ENCODE measurements around the gene TNFRSF14.

TNFRSF14 gene

DNA sequence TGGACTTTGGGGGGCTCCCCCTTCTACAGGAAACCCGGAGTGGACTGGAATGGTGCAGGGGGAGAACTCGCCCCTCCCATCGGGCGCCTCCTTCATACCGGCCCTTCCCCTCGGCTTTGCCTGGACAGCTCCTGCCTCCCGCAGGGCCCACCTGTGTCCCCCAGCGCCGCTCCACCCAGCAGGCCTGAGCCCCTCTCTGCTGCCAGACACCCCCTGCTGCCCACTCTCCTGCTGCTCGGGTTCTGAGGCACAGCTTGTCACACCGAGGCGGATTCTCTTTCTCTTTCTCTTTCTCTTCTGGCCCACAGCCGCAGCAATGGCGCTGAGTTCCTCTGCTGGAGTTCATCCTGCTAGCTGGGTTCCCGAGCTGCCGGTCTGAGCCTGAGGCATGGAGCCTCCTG, at the start of gene TNFRSF14:
Gene TNFRSF14, plus strand, starts transcription at position 95 of the 401 bp plus-strand sequence. Its CDS starts 294 bp downstream, at position 389.
- DNase-seq, result no peak

DNA sequence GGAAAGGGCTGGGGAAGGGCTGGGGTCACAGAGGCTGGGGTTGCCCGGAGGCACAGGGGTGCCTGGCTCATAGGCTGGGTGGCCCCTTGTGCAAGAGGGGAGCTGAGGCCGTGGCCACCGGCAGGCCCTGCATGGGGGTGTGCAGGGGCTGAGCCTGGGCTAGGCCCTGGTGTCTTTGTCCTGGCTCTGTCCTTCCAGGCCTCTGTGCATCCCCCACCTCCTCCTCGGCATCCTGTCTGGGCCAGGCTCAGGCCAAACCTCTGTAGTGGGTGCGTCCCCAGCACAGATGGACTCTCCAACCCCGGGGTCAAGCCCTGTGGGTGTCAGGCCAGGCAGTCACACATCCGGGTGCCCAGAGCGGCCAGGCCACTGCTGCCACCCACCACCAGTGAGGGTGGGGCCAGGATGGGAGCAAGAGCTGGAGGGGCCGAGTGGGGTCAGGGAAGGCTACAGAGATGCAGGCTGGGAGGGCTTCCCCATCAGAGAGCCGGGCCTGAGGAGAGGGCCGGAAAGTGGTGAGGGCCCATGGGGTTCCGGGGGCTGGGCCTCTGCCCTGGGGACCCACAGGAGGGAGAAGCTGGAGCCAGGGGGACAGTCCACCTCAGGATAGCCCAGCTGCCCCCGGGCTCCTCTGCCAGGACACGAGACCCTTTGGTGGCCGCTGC, 49.1 kb upstream of the TNFRSF14 start:
- DNase-seq, result no peak

DNA sequence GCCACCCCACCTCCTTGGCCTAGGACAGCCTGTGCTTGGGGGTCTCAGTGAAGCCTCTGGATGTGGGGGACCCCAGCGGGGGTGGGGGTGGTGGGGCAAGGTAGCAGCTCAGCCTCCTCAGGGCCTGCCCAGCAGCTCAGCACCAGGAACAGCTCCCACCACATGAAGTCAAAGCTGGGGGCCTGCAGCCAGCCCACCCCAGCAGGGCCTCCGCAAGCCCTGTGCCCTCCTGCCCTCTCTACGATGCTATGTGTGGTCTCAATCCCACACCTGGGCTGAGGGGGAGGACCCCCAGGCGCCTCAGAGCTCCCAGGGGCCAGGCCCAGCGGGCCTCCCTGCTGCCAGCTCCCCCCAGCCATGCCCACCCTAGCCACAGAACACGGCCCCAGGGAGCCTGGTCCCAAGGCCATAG, 48.4 kb upstream of the TNFRSF14 start:
- no peak for DNase-seq

DNA sequence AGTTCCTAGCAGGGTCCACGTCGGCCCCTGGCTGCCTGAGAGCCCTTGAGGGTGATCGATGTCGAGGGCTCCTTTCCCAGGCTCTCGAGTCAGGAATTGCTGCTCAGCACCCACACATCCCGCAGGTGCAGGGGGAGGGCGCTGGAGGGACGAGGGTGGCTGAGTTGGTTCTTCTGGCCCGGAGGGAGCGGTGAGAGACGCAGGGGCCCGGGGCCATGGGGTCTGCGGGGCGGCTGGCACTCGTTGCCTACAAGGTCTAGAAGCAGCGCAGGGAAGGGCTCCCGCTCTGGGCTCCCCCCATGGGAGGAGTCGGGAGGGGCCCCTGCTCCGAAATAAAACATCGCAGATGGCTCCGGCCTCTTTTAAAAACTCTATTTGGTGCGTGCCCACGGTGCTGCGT, 48.0 kb upstream of the TNFRSF14 start:
- DNase-seq, result no peak

DNA sequence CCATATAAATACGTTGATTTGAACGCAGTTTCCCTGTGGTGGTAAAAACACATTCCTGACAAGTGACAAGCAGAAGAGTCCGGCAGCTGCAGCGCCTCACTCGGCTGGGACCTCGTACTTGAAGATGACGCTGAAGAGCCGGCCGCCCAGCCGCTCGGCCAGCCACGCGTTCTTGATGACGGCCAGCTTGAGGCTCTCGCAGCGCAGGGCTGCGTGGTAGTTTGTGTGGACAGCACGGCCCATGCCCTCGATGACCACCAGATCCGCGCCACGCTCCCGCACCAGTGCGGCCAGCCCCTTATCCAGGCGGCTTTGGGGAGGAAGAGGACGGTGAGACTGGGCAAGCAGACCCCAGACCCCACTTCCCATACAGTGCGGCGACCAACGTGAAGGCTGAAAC, 47.4 kb upstream of the TNFRSF14 start:
- no peak for DNase-seq

DNA sequence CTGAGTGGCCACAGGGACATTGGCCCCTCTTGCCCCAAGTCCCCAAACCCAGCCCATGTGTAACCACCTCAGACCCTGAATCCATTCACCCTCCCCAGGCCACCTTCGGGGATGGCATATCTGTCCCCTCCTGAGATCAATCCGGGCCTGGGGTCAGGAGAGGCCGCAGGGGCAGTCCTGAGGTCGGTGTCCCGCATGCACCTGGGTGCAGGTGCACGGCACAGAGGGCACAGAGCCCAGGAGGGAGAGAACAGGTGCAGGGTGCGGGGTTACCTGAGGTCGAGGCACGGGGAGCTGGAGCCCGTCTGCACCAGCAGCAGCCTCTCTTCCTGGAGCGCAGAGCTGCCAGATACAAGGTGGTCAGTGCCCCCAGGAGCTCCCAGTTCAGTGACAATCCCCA, 46.6 kb upstream of the TNFRSF14 start:
- no peak for DNase-seq

DNA sequence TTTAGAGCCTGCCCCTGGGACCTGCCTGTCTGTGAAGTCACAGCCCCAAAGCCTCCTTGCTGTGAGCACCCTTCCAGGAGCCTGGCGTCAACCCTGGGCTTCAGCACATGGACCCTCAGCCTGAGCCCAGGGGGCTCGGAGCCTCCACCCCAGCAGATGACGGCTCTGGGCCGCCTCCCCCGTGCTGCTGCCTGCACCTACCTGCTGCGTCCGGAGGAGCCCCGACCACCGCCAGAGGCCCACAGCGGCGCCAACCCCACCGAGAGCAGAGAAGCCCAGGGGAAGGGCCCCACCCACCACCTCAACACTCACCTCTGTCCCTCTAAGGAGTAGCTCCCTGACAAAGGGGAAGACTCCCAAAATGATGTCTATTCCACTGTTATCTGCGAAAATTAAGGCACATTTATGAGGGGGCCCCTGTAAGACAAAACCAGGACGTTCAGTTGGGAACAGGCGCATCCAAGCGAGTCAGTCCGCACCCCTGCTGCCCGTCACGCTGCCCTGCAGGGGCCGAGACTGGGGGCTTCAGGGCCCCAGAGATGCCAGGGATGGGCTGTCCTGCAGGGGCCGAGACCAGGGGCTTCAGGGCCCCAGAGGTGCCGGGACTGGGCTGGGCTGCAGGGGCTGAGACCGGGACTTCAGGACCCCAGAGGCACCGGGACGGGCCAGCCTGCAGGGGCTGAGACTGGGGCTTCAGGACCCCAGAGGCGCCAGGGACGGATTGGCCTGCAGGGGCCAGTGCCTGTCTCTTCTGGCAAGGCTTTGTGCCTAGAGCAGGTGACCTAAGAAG, 45.6 kb upstream of the TNFRSF14 start:
- no peak for DNase-seq

DNA sequence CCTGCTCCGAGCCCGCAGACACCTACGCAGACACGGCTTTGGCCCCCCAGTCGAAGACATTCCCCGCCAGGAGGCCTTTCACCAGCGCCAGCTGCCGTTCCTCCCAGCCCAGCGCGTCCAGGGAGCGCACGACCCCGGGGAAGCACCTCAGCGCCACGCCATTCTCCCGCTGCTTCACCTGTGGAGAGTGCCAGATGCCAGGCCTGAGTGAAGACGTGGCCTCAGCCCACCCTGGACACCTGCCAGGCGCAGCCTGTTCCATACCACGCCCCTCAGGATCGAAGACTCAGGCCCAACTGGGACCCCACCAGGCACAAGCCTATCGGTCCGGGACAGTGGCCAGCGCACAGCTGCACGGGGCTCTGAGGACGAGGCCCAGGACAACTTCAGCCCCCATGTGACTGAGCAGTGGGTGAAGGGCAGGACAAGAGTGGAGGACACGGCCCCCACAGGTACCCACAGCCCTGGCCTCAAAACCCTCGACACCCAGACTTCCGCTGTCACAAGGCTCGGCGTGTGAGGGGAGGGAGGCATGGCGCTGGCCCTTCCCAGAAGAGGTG, 43.2 kb upstream of the TNFRSF14 start:
- no peak for DNase-seq

DNA sequence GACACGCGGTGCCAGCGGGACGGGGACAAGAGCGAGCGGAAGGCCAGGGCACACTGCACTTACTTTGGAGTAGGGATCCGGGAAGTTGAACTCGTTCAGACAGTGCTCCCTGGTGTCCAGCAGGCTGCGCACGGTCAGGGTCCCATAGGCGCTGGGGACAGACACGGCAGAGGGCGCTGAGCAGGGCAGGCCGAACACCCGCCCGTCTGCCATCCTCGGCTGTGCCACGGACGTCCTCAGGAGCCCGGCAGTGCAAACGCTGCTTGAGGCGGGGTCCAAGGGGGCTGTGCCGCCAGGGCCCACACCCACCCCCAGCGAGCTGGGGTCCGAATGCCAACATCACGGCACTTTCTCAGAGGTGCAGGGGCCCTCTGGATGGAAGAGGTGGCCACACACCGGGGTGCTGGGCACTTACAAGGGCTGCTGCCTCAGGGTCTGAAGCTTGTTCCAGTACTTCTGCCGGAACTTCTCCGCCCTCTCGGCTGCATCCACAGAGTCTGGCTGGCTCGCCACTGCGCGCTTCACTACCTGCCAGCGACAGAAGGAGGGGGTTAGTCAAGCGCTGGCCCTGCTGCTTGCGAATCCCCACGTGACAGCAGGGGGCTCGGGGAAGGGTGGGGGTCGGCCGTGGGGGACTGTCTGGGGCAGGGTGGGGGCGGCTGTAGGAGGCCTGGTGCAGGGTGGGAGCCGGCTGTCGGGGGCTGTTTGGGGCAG, 42.1 kb upstream of the TNFRSF14 start:
- DNase-seq, result no peak

DNA sequence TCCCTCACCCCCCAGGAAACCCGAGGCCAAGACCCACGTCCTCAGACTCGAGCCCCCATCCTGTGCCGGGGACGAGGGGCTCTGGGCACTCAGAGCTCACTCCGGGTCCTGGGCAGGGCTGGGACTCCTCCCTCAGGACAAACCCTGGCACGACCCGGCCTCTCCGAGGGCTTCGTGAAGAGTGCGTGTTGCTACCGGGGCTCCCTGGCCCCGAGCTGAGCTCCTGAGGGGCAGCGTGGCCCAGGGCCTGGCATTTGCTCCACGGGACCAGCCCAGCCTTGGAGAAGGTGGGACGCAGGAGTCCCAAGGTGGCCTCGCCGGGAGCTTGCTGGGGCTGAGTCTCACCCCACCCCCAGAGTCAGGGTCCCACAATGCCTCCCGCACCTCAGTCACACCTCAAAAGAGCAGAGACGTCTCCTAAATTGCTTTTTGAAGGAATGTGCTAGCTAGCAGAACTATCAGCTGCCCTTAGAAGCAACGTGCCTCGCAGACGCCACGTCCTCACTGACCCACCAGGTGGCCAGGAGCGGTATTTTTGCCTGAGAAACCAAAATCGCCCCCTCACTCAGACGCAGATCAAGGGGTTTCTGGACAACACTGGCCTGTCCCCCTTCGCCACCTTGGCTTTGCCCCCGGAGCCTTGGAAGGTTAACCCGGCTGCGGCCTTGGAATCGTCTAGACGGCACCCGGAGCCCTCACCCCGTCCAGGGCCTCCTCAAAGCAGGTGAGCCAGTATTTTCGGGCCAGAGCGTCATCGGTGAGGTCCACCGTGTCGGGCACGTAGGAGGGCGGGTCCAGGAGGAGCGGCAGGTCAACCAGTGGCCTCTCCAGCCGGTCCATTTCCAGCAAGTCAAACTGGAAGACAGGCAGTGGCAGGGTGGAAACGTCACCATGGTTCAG, 41.1 kb upstream of the TNFRSF14 start:
- DNase-seq, result no peak

DNA sequence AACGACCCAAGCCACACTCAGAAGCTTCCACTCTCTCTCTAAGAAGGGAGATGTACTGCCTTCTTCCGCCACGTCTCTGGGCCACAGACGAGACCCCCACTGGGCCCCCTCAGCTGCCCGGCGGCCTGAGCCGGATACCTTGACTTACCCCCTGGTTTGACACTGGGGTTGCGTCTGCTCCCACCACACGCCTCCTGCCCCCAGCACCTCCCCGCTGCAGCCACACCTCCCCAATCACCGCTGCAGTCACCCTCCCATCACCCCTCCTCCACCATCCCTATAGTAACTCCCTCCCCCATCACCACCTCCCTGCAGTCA, 40.4 kb upstream of the TNFRSF14 start:
- DNase-seq, result no peak

DNA sequence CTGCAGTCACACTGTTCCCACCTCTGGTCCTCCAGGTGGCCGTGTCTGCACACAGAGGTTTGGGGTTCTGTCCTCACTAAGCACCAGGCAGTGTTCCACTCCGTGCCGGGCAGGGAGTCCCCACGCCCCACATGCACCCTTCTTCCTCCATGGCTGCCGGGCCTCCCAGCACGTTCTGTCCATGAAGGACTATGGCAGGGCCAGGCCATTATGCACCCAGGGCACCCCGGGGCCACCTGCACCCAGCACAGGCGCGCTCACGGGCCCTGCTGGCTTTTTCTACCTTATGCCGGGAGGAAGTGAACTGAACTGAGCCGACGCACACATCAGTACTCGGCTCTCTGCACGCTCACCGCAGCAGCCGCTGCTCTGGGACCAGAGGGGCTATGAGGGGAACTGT, 40.0 kb upstream of the TNFRSF14 start:
- no peak for DNase-seq

DNA sequence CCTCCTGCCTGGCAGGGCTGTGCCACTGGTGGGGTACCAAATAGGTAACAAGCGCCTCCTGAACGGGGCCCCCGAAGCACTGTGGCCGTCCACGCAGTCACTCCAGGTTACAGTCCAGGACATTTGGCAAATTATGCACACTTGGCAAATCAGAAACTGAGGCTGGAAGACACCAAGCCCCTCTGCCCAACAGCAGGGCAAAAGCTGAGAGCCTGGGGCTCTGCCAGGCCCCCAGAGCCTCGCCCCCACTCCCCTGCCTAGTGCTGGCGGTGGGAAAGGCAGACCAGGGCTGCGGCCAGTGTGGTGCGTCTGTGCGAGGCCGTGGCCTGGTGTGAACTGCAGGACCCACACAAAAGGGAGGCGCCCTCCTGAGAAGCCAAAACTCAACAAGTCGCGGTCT, 39.2 kb upstream of the TNFRSF14 start:
- no peak for DNase-seq

DNA sequence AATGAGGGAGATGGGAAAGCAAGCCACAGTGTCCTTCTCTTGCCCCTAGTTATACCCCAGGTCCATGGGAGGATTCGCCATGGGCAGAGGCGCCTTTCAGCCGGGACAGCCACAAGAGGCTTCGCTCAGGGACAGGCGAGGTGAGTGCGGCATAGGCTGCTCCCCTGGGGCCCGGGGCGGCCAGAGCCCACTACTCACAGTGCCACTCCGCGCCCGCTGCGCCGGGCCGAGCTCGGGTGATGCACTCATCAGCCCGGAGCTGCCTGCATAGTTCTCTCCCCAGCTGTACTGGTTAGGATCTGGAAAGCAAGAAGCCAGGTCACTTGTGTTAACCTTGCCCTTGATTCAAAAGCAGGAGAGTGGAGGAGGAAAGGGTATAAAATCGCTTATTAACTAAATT, 38.2 kb upstream of the TNFRSF14 start:
- DNase-seq, result no peak

DNA sequence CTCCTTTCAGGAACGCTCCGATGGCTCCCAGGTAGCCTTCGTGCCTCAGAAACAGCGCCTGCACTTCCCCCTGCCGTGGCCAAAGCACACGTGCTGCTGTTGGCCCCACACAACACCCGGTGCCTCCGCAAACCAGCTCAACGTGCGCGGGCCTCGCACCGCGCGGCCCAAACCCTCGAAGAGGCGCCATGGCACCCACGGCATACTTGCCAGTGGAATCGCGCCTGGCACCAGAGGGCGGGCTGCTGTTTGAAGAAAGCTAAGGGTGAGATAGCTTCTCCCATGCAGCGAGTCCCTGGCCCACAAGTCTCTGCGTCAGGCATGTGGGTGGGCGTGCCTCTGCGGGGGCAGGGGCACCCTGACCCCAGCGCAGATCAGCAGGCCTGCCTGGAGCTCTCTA, 37.6 kb upstream of the TNFRSF14 start:
- no peak for DNase-seq

DNA sequence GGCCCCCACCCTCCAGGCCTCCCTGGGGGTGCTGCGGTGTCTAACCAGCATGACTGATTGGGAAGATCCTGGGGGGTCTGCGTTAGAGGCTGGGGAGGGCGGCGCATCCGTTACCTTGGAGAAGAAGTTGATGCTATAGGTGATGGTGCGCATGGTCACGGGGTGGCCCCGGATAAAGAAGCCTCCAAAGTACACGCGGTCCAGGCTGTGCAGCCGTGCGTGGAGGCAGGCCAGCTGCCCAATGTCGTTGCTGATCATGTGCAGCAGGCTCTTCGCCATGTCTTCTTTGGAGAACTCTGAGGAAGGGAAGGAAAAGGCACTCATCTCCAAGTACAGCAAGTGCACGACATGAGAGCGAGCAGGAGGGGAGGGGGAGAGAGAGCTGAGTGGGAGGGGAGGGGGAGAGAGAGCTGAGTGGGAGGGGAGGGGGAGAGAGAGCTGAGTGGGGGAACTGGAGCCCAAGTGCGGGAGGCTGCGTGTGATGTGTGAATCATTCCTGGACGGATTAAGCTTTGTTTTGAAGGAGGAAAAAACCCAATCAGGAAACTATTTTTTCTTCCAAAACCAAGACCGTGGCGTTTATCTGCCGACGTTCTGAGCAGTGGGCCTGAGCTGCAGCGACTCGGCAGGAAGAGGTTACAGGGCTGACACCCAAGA, 37.0 kb upstream of the TNFRSF14 start:
- DNase-seq, result no peak

DNA sequence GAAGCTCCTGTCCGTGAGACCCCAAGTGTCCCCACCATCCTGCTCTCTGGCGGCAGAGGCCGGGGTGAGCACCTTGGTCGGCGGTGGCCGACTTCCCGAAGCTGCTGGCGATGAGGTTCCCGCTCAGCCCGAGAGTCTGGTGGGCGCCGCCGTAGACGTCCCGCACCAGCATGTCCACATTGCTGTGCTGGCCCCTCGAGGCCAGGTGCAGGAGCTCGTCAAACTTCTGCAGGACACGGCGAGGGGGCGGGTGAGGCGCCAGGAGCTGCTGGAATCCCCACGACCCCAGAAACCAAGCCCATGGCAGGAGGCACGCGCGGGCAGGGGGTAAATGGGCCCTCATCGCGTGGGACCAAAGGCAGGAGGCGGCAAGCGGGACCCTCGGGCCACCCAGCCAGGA, 36.4 kb upstream of the TNFRSF14 start:
- no peak for DNase-seq

DNA sequence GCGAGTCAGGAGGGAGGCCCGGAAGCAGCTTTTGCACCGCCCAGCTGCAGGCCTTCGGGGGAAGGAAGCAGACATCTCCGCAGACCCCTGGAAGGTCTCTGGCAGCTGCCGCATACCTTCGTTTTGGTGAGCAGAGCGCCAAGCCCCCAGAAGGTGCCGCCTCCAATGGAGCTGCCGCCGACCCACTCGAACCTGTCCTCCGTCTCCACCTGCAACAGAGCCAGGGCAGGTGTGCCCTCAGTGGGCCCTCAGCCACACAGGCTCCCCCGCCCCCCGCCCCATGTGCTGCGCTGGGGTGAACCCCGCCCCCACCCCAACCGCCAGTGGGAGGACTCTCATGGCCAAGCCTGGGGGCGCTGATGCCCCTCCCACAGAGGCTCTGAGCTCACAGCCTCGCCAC, 36.0 kb upstream of the TNFRSF14 start:
- no peak for DNase-seq

DNA sequence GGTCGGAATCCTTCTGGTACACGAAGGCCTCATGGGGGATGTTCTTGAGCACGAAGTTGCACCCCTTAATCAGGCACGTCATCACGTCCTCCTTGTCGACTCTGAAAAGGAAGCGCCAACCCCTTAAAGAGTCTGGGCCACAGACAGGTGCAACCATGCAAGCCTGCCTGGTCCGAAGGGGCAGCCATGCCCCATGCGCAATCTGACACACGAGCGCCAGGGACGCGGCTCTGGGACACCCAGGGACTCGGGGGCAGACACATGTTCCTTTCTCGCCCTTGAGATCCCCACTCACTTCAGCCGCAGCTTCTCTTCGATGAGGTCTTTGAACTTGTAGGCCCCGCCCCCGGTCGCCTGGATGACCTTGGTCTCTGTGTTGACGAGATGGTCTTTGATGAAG, 35.4 kb upstream of the TNFRSF14 start:
- no peak for DNase-seq

DNA sequence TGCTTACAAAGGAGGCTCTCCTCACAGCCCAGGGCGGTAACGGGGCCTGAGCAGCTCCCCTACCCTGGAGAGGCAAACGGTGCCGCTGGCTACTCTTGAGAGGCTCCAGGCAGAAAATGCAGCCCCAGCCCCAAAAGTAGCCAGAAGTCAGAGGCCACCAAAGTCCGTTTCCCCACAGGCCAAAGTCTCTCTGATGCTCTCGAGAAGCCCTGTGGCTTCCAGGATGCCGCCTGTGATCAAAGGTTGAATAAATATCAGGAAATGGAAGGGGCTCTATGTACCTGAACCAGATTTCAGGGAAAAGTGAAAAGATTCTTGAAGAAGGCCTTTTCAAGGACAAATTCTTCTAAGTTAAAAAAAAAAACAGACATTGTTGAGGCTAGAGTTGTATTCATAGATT, 33.9 kb upstream of the TNFRSF14 start:
- no peak for DNase-seq

DNA sequence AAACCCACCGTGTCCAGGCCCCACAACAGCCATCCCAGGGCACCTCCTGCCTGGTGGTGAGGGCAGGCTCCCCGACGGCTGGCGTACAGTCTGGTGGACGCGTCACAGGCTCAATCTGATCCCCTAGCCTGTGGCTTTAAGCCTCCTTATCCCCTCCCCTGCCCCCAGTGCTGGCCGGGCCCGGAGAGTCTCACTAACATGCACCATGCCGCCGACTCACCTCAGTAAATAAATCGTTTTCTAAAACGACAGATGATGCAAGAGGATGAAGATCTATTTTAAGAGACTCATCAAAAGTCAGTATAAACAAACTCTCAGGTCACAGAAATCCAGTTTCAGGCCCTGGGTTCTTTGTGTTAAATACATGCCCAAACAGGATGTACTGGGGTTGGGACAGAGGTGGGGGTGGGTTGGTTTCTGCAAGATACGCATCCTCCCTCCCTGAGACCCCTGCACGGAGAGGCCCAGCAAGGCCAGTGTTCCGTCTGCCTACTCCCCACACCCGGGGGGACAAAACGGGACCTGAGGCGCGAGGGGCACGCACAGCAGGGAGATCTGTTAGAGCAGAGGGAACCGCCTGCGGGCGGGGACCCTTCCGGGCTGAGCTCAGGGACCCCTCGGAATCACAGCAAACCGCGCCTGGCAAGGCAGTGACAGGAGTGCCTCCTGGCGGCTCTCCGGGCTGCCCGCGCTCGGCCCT, 32.8 kb upstream of the TNFRSF14 start:
- DNase-seq, result no peak

Data from SHP77 treated with DMSO at 0.1 percent for 48 hours (cell line).